GM12878 (cell line): ENCODE data around the gene PRAMEF9. TPM values are rescaled to one million over a fixed set of nuclear protein-coding genes. Genes with fewer than 3 reads are reported as not detected.
"Not testable (repeated sequence)": the region's sequence is repeated elsewhere in the genome, so short reads cannot be mapped to it uniquely, and the experiment has no call there.

Source experiments
- ATAC-seq: fragments of 200-7000 bp; cut with Tn5 transposase; 3 replicates; pipeline ENCODE4 v1.9.1; 2020; ENCODE audit warnings: mild to moderate bottlenecking, moderate library complexity
- BruUV-seq: library from RNA; stranded (reverse); fragments of 400-500 nt; replicated peaks from 2 replicates; lab custom pipeline; 2021; lab: Mats Ljungman, UMichigan
- CTCF ChIA-PET: fragments of 300-600 bp; sonication (Branson Sonifier 250); formaldehyde crosslinking; extraction: SDS; loops from one replicate; lab custom pipeline; 2021; ENCODE audit warnings: inconsistent platforms; lab: Yijun Ruan, JAX
- POLR2A ChIA-PET: fragments of 350-600 bp; formaldehyde crosslinking; extraction: SDS; loops from one replicate; lab custom pipeline; 2021; ENCODE audit warnings: inconsistent platforms; lab: Charles Lee
- RAD21 ChIA-PET: fragments of 300-600 bp; sonication (Branson Sonifier 250); formaldehyde crosslinking; loops from one replicate; lab custom pipeline; 2023; ENCODE audit warnings: antibody characterized with exemption; ENCODE audit not compliant: unreplicated experiment; lab: Charles Lee
- SMC1A ChIA-PET: fragments of 300-600 bp; sonication (Branson Sonifier 250); formaldehyde crosslinking; loops from one replicate; lab custom pipeline; 2023; ENCODE audit not compliant: unreplicated experiment, uncharacterized antibody; lab: Charles Lee
- DNase-seq: peaks from one replicate; pipeline ENCODE4 v3.0.0-alpha.2; 2011; ENCODE audit warnings: low read depth, low spot score
- FAIRE-seq: peaks from 3 replicates; lab custom pipeline; 2011; peaks lifted over from hg19 to GRCh38; lab: Jason Lieb, UNC
- H2AFZ ChIP-seq: 2 replicates; pipeline ENCODE4 v1.6.0; 2011; ENCODE audit warnings: low read depth, low read length, control low read depth; ENCODE audit not compliant: control insufficient read depth
- H3K27ac ChIP-seq: 2 replicates; pipeline ENCODE4 v1.5.1; 2011; ENCODE audit warnings: control low read depth; ENCODE audit not compliant: control insufficient read depth, insufficient read depth
- H3K27me3 ChIP-seq, 2 experiments: replicated peaks in 1 of 2; 2 replicates each; pipeline versions ENCODE4 v1.6.0 to v1.6.1; 2011; ENCODE audit warnings: low read length in 1 of 2; ENCODE audit not compliant: control insufficient read depth in 2 of 2, insufficient read depth in 2 of 2
- H3K36me3 ChIP-seq, 2 experiments: 2 replicates each; pipeline ENCODE4 v1.5.1; 2011; ENCODE audit warnings: low read length in 1 of 2; ENCODE audit not compliant: control insufficient read depth in 2 of 2, insufficient read depth in 2 of 2
- H3K4me1 ChIP-seq: 2 replicates; pipeline ENCODE4 v1.6.1; 2011; ENCODE audit warnings: mild to moderate bottlenecking, low read length, moderate library complexity, mixed read lengths; ENCODE audit not compliant: control insufficient read depth, insufficient read depth
- H3K4me2 ChIP-seq: 2 replicates; pipeline ENCODE4 v1.6.0; 2011; ENCODE audit warnings: control low read depth; ENCODE audit not compliant: control insufficient read depth, insufficient read depth
- H3K4me3 ChIP-seq: fragments of 200-600 bp; sonication (generic); 2 replicates; pipeline ENCODE4 v1.5.1; 2016
- H3K79me2 ChIP-seq: 2 replicates; pipeline ENCODE4 v1.6.0; 2011; ENCODE audit warnings: low read length; ENCODE audit not compliant: control insufficient read depth, insufficient read depth
- H3K9ac ChIP-seq: 2 replicates; pipeline ENCODE4 v1.8.0; 2011; ENCODE audit warnings: low read length, control low read depth, mixed read lengths; ENCODE audit not compliant: control insufficient read depth, insufficient read depth
- H3K9me3 ChIP-seq: replicated peaks from 3 replicates; pipeline ENCODE4 v1.5.1; 2011; ENCODE audit warnings: mild to moderate bottlenecking, low read length; ENCODE audit not compliant: control insufficient read depth, insufficient read depth
- H4K20me1 ChIP-seq: 2 replicates; pipeline ENCODE4 v1.6.0; 2011; ENCODE audit not compliant: control insufficient read depth, insufficient read depth
- WGBS: methylation state at CpG from one replicate; pipeline ENCODE4 v1.1.6; 2016; ENCODE audit warnings: low lambda C conversion rate; ENCODE audit not compliant: insufficient replicate concordance, insufficient coverage; ENCODE audit errors: missing lambda C conversion rate; 5-methylcytosine and 5-hydroxymethylcytosine counted together
- in situ Hi-C: fragments of 300-500 bp; cut with MboI; formaldehyde crosslinking; loops from 9 replicates; pipeline ENCODE4 v1.14.3; 2018; ENCODE audit warnings: mixed read lengths
- intact Hi-C: fragments of 100-400 bp; cut with micrococcal nuclease; formaldehyde crosslinking; loops from one replicate; pipeline ENCODE4 v1.14.2; 2022; ENCODE audit not compliant: unreplicated experiment
- polyA plus RNA-seq, 11 experiments: library from polyadenylated mRNA; depleted of rRNA in 4 of 11; unstranded in 6 of 11; stranded (reverse) in 5 of 11; fragments of >200 nt; fragmentation: Nextera tagmentation in 4 of 11; fragmentation: Illumina TruSeq in 1 of 11; extraction: Ambion mirVana in 4 of 11; extraction: Trizol in 1 of 11; gene quantifications; 1 replicate in 1 of 11; 2 replicates in 10 of 11; pipeline versions ENCODE4 v1.2.1 to v1.2.3, GENCODE V29; 2011 to 2016; ENCODE audit warnings: inconsistent platforms in 2 of 11, missing spikeins in 2 of 11, low read depth in 1 of 11
- total RNA-seq, 4 experiments: library from RNA; depleted of rRNA in 3 of 4; stranded (reverse); fragments of >200 nt in 3 of 4; fragmentation: Illumina TruSeq in 1 of 4; extraction: Trizol in 1 of 4; gene quantifications; 2 replicates each; pipeline versions ENCODE4 v1.2.1 to v1.2.3, GENCODE V29; 2013 to 2021

Gene PRAMEF9
- total and polyA plus RNA-seq, 10 of the 15 experiments (the other 5 are each of a cell fraction or from before 2014, with no cell fraction given): not detected

GRCh38 chr1:13201309-13201708 lies 29.7 kb downstream of the PRAMEF9 start, which contains the start of gene PRAMEF13:
Gene PRAMEF13, minus strand, starts transcription at chr1:13201409. Its CDS starts 1,820 bp downstream, at chr1:13199589.
- H3K79me2 ChIP-seq, H2AFZ ChIP-seq, H3K36me3 ChIP-seq, H3K4me1 ChIP-seq, DNase-seq, POLR2A ChIA-PET, H3K27ac ChIP-seq, ATAC-seq, BruUV-seq, H3K9ac ChIP-seq, intact Hi-C loops, H3K4me3 ChIP-seq, H4K20me1 ChIP-seq, H3K4me2 ChIP-seq, RAD21 ChIA-PET, FAIRE-seq, H3K27me3 ChIP-seq, CTCF ChIA-PET, in situ Hi-C loops, SMC1A ChIA-PET, H3K9me3 ChIP-seq: not testable (repeated sequence)
- WGBS: no CpG with 5 or more reads among the region's 5 CpGs

GRCh38 chr1:13208712-13209111 lies 37.1 kb downstream of the PRAMEF9 start:
- H3K4me1 ChIP-seq, SMC1A ChIA-PET, H3K79me2 ChIP-seq, FAIRE-seq, H4K20me1 ChIP-seq, RAD21 ChIA-PET, CTCF ChIA-PET, H3K9me3 ChIP-seq, intact Hi-C loops, H3K27me3 ChIP-seq, DNase-seq, H2AFZ ChIP-seq, H3K4me3 ChIP-seq, H3K36me3 ChIP-seq, ATAC-seq, H3K27ac ChIP-seq, POLR2A ChIA-PET, H3K4me2 ChIP-seq, H3K9ac ChIP-seq, BruUV-seq, in situ Hi-C loops: not testable (repeated sequence)
- no CpG with 5 or more reads among the region's 9 CpGs for WGBS

- FAIRE-seq, RAD21 ChIA-PET: not testable (repeated sequence)
Observed at GRCh38 chr1:13216619-13217018, 45.0 kb downstream of the PRAMEF9 start.

GRCh38 chr1:13219203-13219602 lies 47.6 kb downstream of the PRAMEF9 start:
- WGBS: no CpG with 5 or more reads among the region's 3 CpGs
- not testable (repeated sequence) for FAIRE-seq

More at GRCh38 chr1:13216619-13217018, 45.0 kb downstream of the PRAMEF9 start:
- H2AFZ ChIP-seq, H3K27me3 ChIP-seq, H3K9ac ChIP-seq, BruUV-seq, SMC1A ChIA-PET, H3K79me2 ChIP-seq, H3K36me3 ChIP-seq, in situ Hi-C loops, intact Hi-C loops, POLR2A ChIA-PET, H3K4me3 ChIP-seq, H3K27ac ChIP-seq, CTCF ChIA-PET, H3K4me1 ChIP-seq, ATAC-seq, DNase-seq, H4K20me1 ChIP-seq, H3K9me3 ChIP-seq, H3K4me2 ChIP-seq: not testable (repeated sequence)
- WGBS: no CpG with 5 or more reads among the region's 7 CpGs

More at GRCh38 chr1:13219203-13219602, 47.6 kb downstream of the PRAMEF9 start:
- POLR2A ChIA-PET, CTCF ChIA-PET, H3K27ac ChIP-seq, in situ Hi-C loops, H3K9me3 ChIP-seq, H3K4me2 ChIP-seq, H3K36me3 ChIP-seq, DNase-seq, H3K9ac ChIP-seq, RAD21 ChIA-PET, H3K27me3 ChIP-seq, SMC1A ChIA-PET, H3K4me1 ChIP-seq, H4K20me1 ChIP-seq, BruUV-seq, ATAC-seq, H2AFZ ChIP-seq, intact Hi-C loops, H3K79me2 ChIP-seq, H3K4me3 ChIP-seq: not testable (repeated sequence)
